Measurements from ENCODE around the gene LRRC3. TPM values are rescaled to one million over a fixed set of nuclear protein-coding genes. Genes with fewer than 3 reads are reported as not detected.

Gene LRRC3
- total and polyA plus RNA-seq, 12 donors: 0.67 to 3.2 (median 1.9) TPM

DNA sequence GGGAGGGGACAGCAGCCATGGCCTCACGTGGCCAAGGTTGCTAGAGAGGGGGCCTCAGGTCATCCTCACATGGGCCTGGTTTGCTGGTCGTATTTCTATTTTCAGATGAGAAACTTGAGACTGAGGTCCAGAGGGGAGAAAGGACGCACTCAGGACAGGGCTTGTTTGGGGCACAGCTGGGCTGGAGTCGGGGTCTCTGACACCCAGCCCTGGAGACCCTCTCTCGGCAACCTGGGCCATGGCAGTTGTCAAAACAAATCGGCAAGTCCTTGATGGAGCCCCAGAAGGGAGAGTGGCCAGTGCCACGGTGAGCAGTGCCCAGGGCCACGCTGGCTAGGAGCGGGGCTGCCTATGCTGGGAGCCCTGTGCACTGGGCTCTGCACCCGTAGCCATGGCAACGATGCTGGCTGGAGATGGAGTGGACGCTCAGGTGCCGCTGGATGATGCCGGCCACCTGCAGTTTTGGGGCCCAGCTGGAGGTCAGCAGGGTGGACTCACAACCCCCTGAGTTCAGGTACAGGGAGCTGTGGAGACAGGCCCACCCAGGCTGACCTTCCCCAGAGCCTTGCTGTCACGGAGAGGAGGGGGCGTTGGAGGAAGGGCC, 11.1 kb downstream of the LRRC3 start:
- no peaks in the 10 kb centered on the region for H3K36me3 ChIP-seq (replicated peaks in 1 of 2)
- no peaks in the 10 kb centered on the region for H3K9me3 ChIP-seq (replicated peaks in 1 of 3)
- no peaks in the 10 kb centered on the region for H3K4me1 ChIP-seq (replicated peaks in 1 of 2)
- WGBS, 4 donors: 74 to 92% (median 85%) methylated on average over 10 to 16 of the region's 16 CpGs
- no peak overlapping the region for H3K27ac ChIP-seq
- H3K27me3 ChIP-seq: no peaks in the 10 kb centered on the region
- no peak overlapping the region for H3K4me3 ChIP-seq
- no peak for DNase-seq
- TF ChIP-seq CTCF (IDR thresholded peaks at IDR 0.05) (no peak), POLR2A (IDR thresholded peaks at IDR 0.05) (no peak)
- intact Hi-C loops (cut with DNase I): loop anchor here in 1 of 2 donors (10.0 kb wide), 1 partner anchor 142 kb away; no protein-coding TSS in a partner anchor

DNA sequence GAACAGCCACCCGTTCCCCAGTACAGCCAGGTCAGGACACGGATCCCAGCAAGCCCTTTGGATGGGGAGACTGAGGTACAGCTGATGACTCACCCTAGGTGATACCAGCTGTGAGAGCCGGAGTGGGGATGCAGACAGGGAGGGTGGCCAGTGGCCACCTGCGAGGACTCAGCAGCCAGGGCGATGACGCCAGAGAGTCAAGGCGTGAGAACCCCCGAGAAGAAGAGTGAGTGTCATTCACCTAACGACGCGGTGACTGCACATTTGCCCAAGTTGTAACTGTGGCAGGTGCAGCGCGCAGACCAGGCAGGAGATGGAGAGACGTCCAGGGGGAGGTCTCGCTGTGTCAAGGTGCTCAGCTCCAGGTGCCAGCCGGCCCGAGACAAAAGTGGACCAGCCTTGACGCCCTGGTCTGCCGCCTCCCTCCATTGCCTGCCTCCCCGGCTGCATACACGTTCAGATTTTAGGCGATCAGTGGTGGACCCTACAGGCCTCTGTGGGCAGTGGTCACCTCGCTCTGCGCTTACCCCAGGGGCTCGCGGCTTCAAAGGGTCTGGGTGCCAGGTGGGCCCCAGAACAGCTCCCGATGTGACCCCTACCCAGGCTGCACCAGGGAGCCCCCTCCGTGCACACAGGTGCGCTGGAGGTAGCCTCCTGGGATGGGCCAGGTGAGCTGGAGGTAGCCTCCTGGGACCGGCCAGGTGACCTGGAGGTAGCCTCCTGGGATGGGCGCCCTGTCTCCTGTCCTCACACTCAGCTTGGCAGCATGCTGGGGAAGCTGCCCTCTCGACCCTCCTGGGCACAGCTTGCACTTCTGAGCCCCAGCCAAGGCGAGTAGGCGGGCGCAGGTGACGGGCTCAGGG, 11.9 kb downstream of the LRRC3 start:
- 87 to 93% (median 92%) methylated on average over 24 to 36 of the region's 36 CpGs for WGBS, 4 donors
- TF ChIP-seq POLR2A (IDR thresholded peaks at IDR 0.05): no peak
- TF ChIP-seq CTCF (IDR thresholded peaks at IDR 0.05): no peak
- H3K27ac ChIP-seq: no peak overlapping the region
- intact Hi-C loops (cut with DNase I): loop anchor here in 1 of 2 donors (10.0 kb wide), 1 partner anchor 142 kb away; no protein-coding TSS in a partner anchor
- no peak overlapping the region for H3K4me3 ChIP-seq
- H3K36me3 ChIP-seq (replicated peaks in 1 of 2): no peaks in the 10 kb centered on the region
- no peaks in the 10 kb centered on the region for H3K27me3 ChIP-seq
- no peaks in the 10 kb centered on the region for H3K4me1 ChIP-seq (replicated peaks in 1 of 2)
- DNase-seq: no peak
- H3K9me3 ChIP-seq (replicated peaks in 1 of 3): no peaks in the 10 kb centered on the region

DNA sequence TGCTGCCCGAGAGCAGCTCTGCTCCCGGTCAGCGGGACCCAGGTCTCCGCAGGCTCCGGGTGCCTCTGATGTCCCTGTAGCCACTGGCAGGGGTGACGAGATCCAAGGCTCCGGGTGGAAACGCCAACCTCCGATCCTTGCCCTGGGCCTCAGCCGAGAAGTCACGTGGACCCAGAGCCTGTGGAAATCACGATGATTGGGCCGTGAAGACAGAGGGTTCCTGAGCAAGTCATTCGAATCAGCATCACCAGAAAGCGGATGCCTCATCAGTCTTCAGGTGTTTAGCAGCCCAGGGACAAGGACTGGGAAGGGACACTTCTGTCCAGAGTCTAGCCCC, 12.5 kb downstream of the LRRC3 start:
- no peak for DNase-seq
- Histone ChIP-seq H3K27ac (no peak overlapping the region), H3K4me1 (replicated peaks in 1 of 2) (no peaks in the 10 kb centered on the region), H3K36me3 (replicated peaks in 1 of 2) (no peaks in the 10 kb centered on the region), H3K27me3 (no peaks in the 10 kb centered on the region), H3K4me3 (no peak overlapping the region), H3K9me3 (replicated peaks in 1 of 3) (no peaks in the 10 kb centered on the region)
- TF ChIP-seq CTCF (IDR thresholded peaks at IDR 0.05) (no peak), POLR2A (IDR thresholded peaks at IDR 0.05) (no peak)
- intact Hi-C loops (cut with DNase I): loop anchor here in 1 of 2 donors (10.0 kb wide), 1 partner anchor 143 kb away; no protein-coding TSS in a partner anchor
- WGBS, 4 donors: 93 to 96% (median 94%) methylated on average over 9 to 15 of the region's 15 CpGs; no CpG with 5 or more reads in 1 of the 4 donors

GRCh38 chr21:44471341-44471740, 16.0 kb downstream of the LRRC3 start:
- H3K9me3 ChIP-seq (replicated peaks in 1 of 3): no peaks in the 10 kb centered on the region
- no peaks in the 10 kb centered on the region for H3K27me3 ChIP-seq
- intact Hi-C loops (cut with DNase I): no loop called here
- TF ChIP-seq CTCF (IDR thresholded peaks at IDR 0.05) (no peak), POLR2A (IDR thresholded peaks at IDR 0.05) (no peak)
- H3K36me3 ChIP-seq (replicated peaks in 1 of 2): no peaks in the 10 kb centered on the region
- DNase-seq: no peak
- H3K27ac ChIP-seq: no peak overlapping the region
- H3K4me1 ChIP-seq (replicated peaks in 1 of 2): no peaks in the 10 kb centered on the region
- no peak overlapping the region for H3K4me3 ChIP-seq

Measured in adrenal gland (tissue), 12 donors.